ENCODE measurements around the gene WASF3.

Gene WASF3

GRCh38 chr13:26680572-26680971 lies 123.1 kb downstream of the WASF3 start:
- Histone ChIP-seq H3K36me3 (ENCODE audit: control insufficient read depth, insufficient read depth, low read length) (no peaks in the 10 kb centered on the region), H3K4me3 (replicated peaks; ENCODE audit: low read depth, low read length) (no peak overlapping the region), H3K27me3 (replicated peaks; ENCODE audit: control insufficient read depth, insufficient read depth, low read length) (no peaks in the 10 kb centered on the region; the same call in none of the 2 replicates)
- no peak for DNase-seq (ENCODE audit: extremely low read depth, insufficient read length)
- TF ChIP-seq CTCF (IDR thresholded peaks at IDR 0.05; ENCODE audit: insufficient read depth, low read length, poor library complexity, severe bottlenecking), result no peak

GRCh38 chr13:26681036-26681435 lies 123.6 kb downstream of the WASF3 start:
- DNase-seq (ENCODE audit: extremely low read depth, insufficient read length), result no peak
- no peak for TF ChIP-seq CTCF (IDR thresholded peaks at IDR 0.05; ENCODE audit: insufficient read depth, low read length, poor library complexity, severe bottlenecking)
- Histone ChIP-seq H3K36me3 (ENCODE audit: control insufficient read depth, insufficient read depth, low read length) (no peaks in the 10 kb centered on the region), H3K4me3 (replicated peaks; ENCODE audit: low read depth, low read length) (no peak overlapping the region), H3K27me3 (replicated peaks; ENCODE audit: control insufficient read depth, insufficient read depth, low read length) (no peaks in the 10 kb centered on the region; the same call in none of the 2 replicates)

DNA sequence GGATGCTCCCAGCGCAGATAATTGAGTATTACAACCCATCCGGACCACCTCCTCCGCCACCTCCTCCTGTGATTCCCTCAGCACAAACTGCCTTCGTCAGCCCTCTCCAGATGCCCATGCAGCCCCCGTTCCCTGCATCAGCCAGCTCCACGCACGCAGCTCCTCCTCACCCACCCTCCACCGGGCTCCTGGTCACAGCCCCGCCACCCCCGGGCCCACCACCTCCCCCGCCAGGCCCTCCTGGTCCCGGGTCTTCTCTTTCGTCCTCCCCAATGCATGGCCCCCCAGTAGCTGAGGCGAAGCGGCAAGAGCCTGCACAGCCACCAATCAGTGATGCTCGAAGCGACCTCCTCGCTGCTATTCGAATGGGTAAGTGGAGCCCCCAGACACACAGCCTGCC lies 125.1 kb downstream of the WASF3 start:
- no peaks in the 10 kb centered on the region for H3K36me3 ChIP-seq (ENCODE audit: control insufficient read depth, insufficient read depth, low read length)
- no peak for TF ChIP-seq CTCF (IDR thresholded peaks at IDR 0.05; ENCODE audit: insufficient read depth, low read length, poor library complexity, severe bottlenecking)

DNA sequence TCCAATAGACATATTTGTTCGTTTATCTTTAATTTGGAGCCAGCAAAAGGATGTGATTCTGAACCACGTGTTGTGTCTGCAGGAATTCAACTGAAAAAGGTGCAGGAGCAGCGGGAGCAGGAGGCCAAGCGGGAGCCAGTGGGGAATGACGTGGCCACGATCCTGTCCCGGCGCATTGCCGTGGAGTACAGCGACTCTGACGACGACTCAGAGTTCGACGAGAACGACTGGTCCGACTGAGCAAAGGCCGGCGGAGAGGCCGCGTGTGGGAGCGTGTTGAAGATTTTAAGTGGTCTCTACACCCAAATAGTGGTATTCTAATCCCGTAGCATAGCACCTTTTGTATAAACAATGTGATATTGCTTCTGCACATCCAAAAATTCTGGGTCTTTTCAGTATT lies 128.1 kb downstream of the WASF3 start:
- Histone ChIP-seq H3K36me3 (ENCODE audit: control insufficient read depth, insufficient read depth, low read length) (no peaks in the 10 kb centered on the region), H3K4me3 (replicated peaks; ENCODE audit: low read depth, low read length) (no peak overlapping the region), H3K27me3 (replicated peaks; ENCODE audit: control insufficient read depth, insufficient read depth, low read length) (no peaks in the 10 kb centered on the region; the same call in 1 of the 2 replicates)
- TF ChIP-seq CTCF (IDR thresholded peaks at IDR 0.05; ENCODE audit: insufficient read depth, low read length, poor library complexity, severe bottlenecking), result no peak
- no peak for DNase-seq (ENCODE audit: extremely low read depth, insufficient read length)

More for the DNA sequence above, 125.1 kb downstream of the WASF3 start:
- no peaks in the 10 kb centered on the region; the same call in 1 of the 2 replicates for H3K27me3 ChIP-seq (replicated peaks; ENCODE audit: control insufficient read depth, insufficient read depth, low read length)
- H3K4me3 ChIP-seq (replicated peaks; ENCODE audit: low read depth, low read length), result no peak overlapping the region
- DNase-seq (ENCODE audit: extremely low read depth, insufficient read length), result no peak

DNA sequence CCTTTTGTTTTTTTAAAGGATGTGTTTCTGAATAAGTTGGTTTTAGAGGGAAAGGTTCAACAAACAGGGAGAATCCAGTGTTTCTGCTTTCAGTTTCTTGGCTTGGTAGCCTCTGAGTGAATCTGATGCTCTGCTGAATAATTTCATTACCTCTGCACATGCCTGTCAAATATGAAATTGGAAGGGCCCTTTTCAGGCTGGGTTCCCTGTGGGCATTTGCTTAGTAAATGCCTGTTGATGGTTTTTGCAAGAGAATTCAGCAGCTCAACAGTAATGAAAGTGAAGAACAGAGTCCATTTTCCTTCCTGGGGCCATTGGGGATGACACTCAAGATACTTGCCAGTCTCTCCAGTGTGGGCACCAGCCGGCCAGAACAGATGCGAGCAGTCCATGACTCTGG lies 128.8 kb downstream of the WASF3 start:
- no peak overlapping the region for H3K4me3 ChIP-seq (replicated peaks; ENCODE audit: low read depth, low read length)
- no peaks in the 10 kb centered on the region; the same call in 1 of the 2 replicates for H3K27me3 ChIP-seq (replicated peaks; ENCODE audit: control insufficient read depth, insufficient read depth, low read length)
- H3K36me3 ChIP-seq (ENCODE audit: control insufficient read depth, insufficient read depth, low read length), result no peaks in the 10 kb centered on the region
- no peak for TF ChIP-seq CTCF (IDR thresholded peaks at IDR 0.05; ENCODE audit: insufficient read depth, low read length, poor library complexity, severe bottlenecking)
- DNase-seq (ENCODE audit: extremely low read depth, insufficient read length), result no peak

- no peak for DNase-seq (ENCODE audit: extremely low read depth, insufficient read length)
- Histone ChIP-seq H3K4me3 (replicated peaks; ENCODE audit: low read depth, low read length) (no peak overlapping the region), H3K36me3 (ENCODE audit: control insufficient read depth, insufficient read depth, low read length) (no peaks in the 10 kb centered on the region), H3K27me3 (replicated peaks; ENCODE audit: control insufficient read depth, insufficient read depth, low read length) (no peaks in the 10 kb centered on the region)
- TF ChIP-seq CTCF (IDR thresholded peaks at IDR 0.05; ENCODE audit: insufficient read depth, low read length, poor library complexity, severe bottlenecking), result no peak
Observed at GRCh38 chr13:26688286-26688685, 130.8 kb downstream of the WASF3 start.

All from GM06990 (cell line).